HCT116 (cell line): ENCODE results near the gene KIN. TPM values are rescaled to one million over a fixed set of nuclear protein-coding genes. Genes with fewer than 3 reads are reported as not detected.

Source experiments
- ATAC-seq: fragments of 200-7000 bp; cut with Tn5 transposase; 2 replicates; pipeline ENCODE4 v1.9.1; 2020; ENCODE audit warnings: mild to moderate bottlenecking, moderate library complexity
- BruUV-seq: library from RNA; stranded (reverse); fragments of 400-500 nt; replicated peaks from 2 replicates; lab custom pipeline; 2021; lab: Mats Ljungman, UMichigan
- CTCF ChIA-PET: fragments of 300-600 bp; sonication (Branson Sonifier 250); formaldehyde crosslinking; loops from one replicate; lab custom pipeline; 2021; ENCODE audit warnings: antibody characterized with exemption; lab: Charles Lee
- POLR2A ChIA-PET: fragments of 300-600, 350-600 bp; sonication (Branson Sonifier 250); formaldehyde crosslinking; loops from one replicate; lab custom pipeline; 2021; ENCODE audit warnings: antibody characterized with exemption; lab: Charles Lee
- RAD21 ChIA-PET, 2 experiments: fragments of 300-600 bp; sonication (Branson Sonifier 250); formaldehyde crosslinking; loops; one replicate each; lab custom pipeline; 2023; ENCODE audit warnings: low total read pairs in 2 of 2; ENCODE audit not compliant: uncharacterized antibody in 2 of 2, unreplicated experiment in 2 of 2, low non-redundant PET in 1 of 2; lab: Charles Lee
- DNase-seq: peaks from one replicate; pipeline ENCODE4 v3.0.0-alpha.2; 2010; ENCODE audit warnings: low read depth, low spot score
- H2AFZ ChIP-seq: fragments of 200-600 bp; shearing (Covaris generic), sonication (generic); 2 replicates; pipeline ENCODE4 v1.6.1; 2017; ENCODE audit warnings: low read depth, mixed run types, mixed read lengths, antibody characterized with exemption, low read length; ENCODE audit not compliant: poor library complexity, severe bottlenecking
- H3K27ac ChIP-seq: 2 replicates; pipeline ENCODE4 v1.5.1; 2012; ENCODE audit warnings: low read depth, low read length
- H3K27me3 ChIP-seq: fragments of 200-600 bp; sonication (generic); 2 replicates; pipeline ENCODE4 v1.6.1; 2016; ENCODE audit warnings: mixed run types, low read length, mixed read lengths; ENCODE audit not compliant: insufficient read depth
- H3K36me3 ChIP-seq, 2 experiments: fragments of 200-500 bp in 1 of 2; fragments of 200-600 bp in 1 of 2; sonication (Bioruptor generic) in 1 of 2; sonication (generic) in 1 of 2; 2 replicates each; pipeline versions ENCODE4 v1.5.1 to v1.6.1; 2014 to 2016; ENCODE audit warnings: low read length in 2 of 2, inconsistent platforms in 1 of 2, mixed read lengths in 1 of 2, mixed run types in 1 of 2; ENCODE audit not compliant: insufficient read depth in 2 of 2, control insufficient read depth in 1 of 2
- H3K4me1 ChIP-seq, 2 experiments: fragments of 200-600 bp in 1 of 2; sonication (generic) in 1 of 2; 2 replicates each; pipeline versions ENCODE4 v1.5.1 to v1.6.1; 2012 to 2017; ENCODE audit warnings: low read length in 2 of 2, inconsistent platforms in 1 of 2, mild to moderate bottlenecking in 1 of 2, mixed read lengths in 1 of 2, mixed run types in 1 of 2, moderate library complexity in 1 of 2; ENCODE audit not compliant: insufficient read depth in 2 of 2, control insufficient read depth in 1 of 2
- H3K4me2 ChIP-seq: fragments of 200-600 bp; sonication (generic); 2 replicates; pipeline ENCODE4 v1.6.1; 2017; ENCODE audit warnings: mixed run types, low read length, mixed read lengths
- H3K4me3 ChIP-seq, 2 experiments: fragments of 200-600 bp in 1 of 2; sonication (generic) in 1 of 2; replicated peaks in 1 of 2; 2 replicates each; pipeline ENCODE4 v1.5.1; 2011 to 2016; ENCODE audit warnings: low read length in 2 of 2, control low read depth in 1 of 2, low read depth in 1 of 2, mild to moderate bottlenecking in 1 of 2, mixed read lengths in 1 of 2, mixed run types in 1 of 2
- H3K79me2 ChIP-seq: fragments of 200-600 bp; sonication (generic); 2 replicates; pipeline ENCODE4 v1.6.1; 2017; ENCODE audit warnings: mild to moderate bottlenecking, mixed run types, low read length, moderate library complexity, mixed read lengths; ENCODE audit not compliant: insufficient read depth
- H3K9ac ChIP-seq: fragments of 200-600 bp; sonication (generic); 2 replicates; pipeline ENCODE4 v1.6.1; 2016; ENCODE audit warnings: low read length, mixed read lengths
- H3K9me2 ChIP-seq: fragments of 200-600 bp; sonication (generic), shearing (Covaris generic); 2 replicates; pipeline ENCODE4 v1.6.1; 2017; ENCODE audit warnings: mixed run types, mild to moderate bottlenecking, moderate library complexity; ENCODE audit not compliant: insufficient read depth
- H3K9me3 ChIP-seq, 2 experiments: fragments of 200-500 bp in 1 of 2; fragments of 200-600 bp in 1 of 2; sonication (Bioruptor generic) in 1 of 2; sonication (generic) in 1 of 2; 2 replicates each; pipeline ENCODE4 v1.6.1; 2014 to 2017; ENCODE audit warnings: low read length in 2 of 2, mixed read lengths in 2 of 2, inconsistent platforms in 1 of 2, low read depth in 1 of 2, mild to moderate bottlenecking in 1 of 2, mixed run types in 1 of 2, moderate library complexity in 1 of 2; ENCODE audit not compliant: control insufficient read depth in 1 of 2, insufficient read depth in 1 of 2
- H4K20me1 ChIP-seq: fragments of 200-600 bp; sonication (generic), shearing (Covaris generic); 2 replicates; pipeline ENCODE4 v1.6.1; 2017; ENCODE audit warnings: mixed run types, mild to moderate bottlenecking, moderate library complexity; ENCODE audit not compliant: insufficient read depth
- ATF3 ChIP-seq: IDR thresholded peaks from 2 replicates; pipeline ENCODE4 v1.6.1; 2012
- CBX3 ChIP-seq: IDR thresholded peaks from 2 replicates; pipeline ENCODE4 v1.6.1; 2012; ENCODE audit warnings: low read depth
- CEBPB ChIP-seq: IDR thresholded peaks from 2 replicates; pipeline ENCODE4 v1.6.1; 2012; ENCODE audit warnings: low read depth
- EGR1 ChIP-seq: IDR thresholded peaks from 2 replicates; pipeline ENCODE4 v1.6.1; 2012; ENCODE audit warnings: low read depth
- ELF1 ChIP-seq: IDR thresholded peaks from 2 replicates; pipeline ENCODE4 v1.6.1; 2012; ENCODE audit warnings: low read depth, borderline replicate concordance
- EZH2 ChIP-seq: fragments of 200-600 bp; sonication (generic); IDR thresholded peaks from 2 replicates; pipeline ENCODE4 v1.6.1; 2017; ENCODE audit warnings: antibody characterized with exemption, mixed run types
- JUND ChIP-seq: IDR thresholded peaks from 2 replicates; pipeline ENCODE4 v1.6.1; 2012
- POLR2A ChIP-seq: IDR thresholded peaks from 2 replicates; pipeline ENCODE4 v1.7.0; 2011; ENCODE audit warnings: borderline replicate concordance; ENCODE audit not compliant: insufficient read depth, insufficient read length; ENCODE audit errors: extremely low read depth
- POLR2AphosphoS5 ChIP-seq: IDR thresholded peaks from 2 replicates; pipeline ENCODE4 v1.6.1; 2011; ENCODE audit warnings: mild to moderate bottlenecking, low read depth, low read length, moderate library complexity
- RAD21 ChIP-seq: IDR thresholded peaks from 2 replicates; pipeline ENCODE4 v1.6.1; 2012; ENCODE audit warnings: low read depth, mild to moderate bottlenecking
- SIN3A ChIP-seq: IDR thresholded peaks from 2 replicates; pipeline ENCODE4 v1.6.1; 2012; ENCODE audit warnings: low read depth
- SRF ChIP-seq: IDR thresholded peaks from 2 replicates; pipeline ENCODE4 v1.6.1; 2012; ENCODE audit warnings: low read depth
- ZBTB33 ChIP-seq: IDR thresholded peaks from 2 replicates; pipeline ENCODE4 v1.6.1; 2011; ENCODE audit warnings: mild to moderate bottlenecking, low read length, moderate library complexity; ENCODE audit not compliant: insufficient replicate concordance; ENCODE audit errors: extremely low read depth
- intact Hi-C: fragments of 100-400 bp; cut with micrococcal nuclease; formaldehyde crosslinking; loops from 2 replicates; pipeline ENCODE4 v1.10.0; 2022
- total RNA-seq: library from RNA; stranded (reverse); gene quantifications from one replicate; pipeline ENCODE4 v1.2.1, GENCODE V29; 2021; ENCODE audit not compliant: unreplicated experiment

KIN gene
- total RNA-seq, 1 experiment from 2014 or later = 13.6 TPM

GRCh38 chr10:7836571-7836970 is 48.8 kb upstream of the KIN start:
- no TSS peak for BruUV-seq
- Histone ChIP-seq H3K79me2 (peaks cover 26% of the 10 kb centered on the region), H3K4me2 (no peak overlapping the region), H3K27me3 (no peaks in the 10 kb centered on the region), H3K4me3 (no peak overlapping the region), H3K4me1 (no peaks in the 10 kb centered on the region), H3K27ac (no peak overlapping the region), H3K36me3 (no peaks in the 10 kb centered on the region), H3K9ac (no peak overlapping the region), H3K9me3 (no peaks in the 10 kb centered on the region), H3K9me2 (no peaks in the 10 kb centered on the region), H4K20me1 (no peaks in the 10 kb centered on the region), H2AFZ (no peak overlapping the region)
- intact Hi-C loops = no loop called here
- no peak for DNase-seq
- TF ChIP-seq EGR1 (no peak), RAD21 (no peak), POLR2AphosphoS5 (no peak), ZBTB33 (no peak), JUND (no peak), SIN3A (no peak), ATF3 (no peak), POLR2A (no peak), SRF (no peak), CBX3 (no peak), ELF1 (no peak), EZH2 (no peak), CEBPB (no peak)
- CTCF ChIA-PET = no interaction called here
- RAD21 ChIA-PET = no interaction called here
- no peak for ATAC-seq
- POLR2A ChIA-PET = no interaction called here
